Uterus (tissue), 4 donors: Measurements from ENCODE around the gene OR9Q1. TPM values are rescaled to one million over a fixed set of nuclear protein-coding genes. Genes with fewer than 3 reads are reported as not detected.

Experiments
- DNase-seq, 2 donors: peaks; one replicate each; pipeline ENCODE4 v3.0.0-alpha.2; 2019 to 2020
- H3K27ac ChIP-seq, 2 donors: fragments of 200-600 bp; sonication (generic); 1 replicate in 1 of 2; 2 replicates in 1 of 2; pipeline ENCODE4 v1.5.1; 2016 to 2018
- H3K27me3 ChIP-seq, 2 donors: fragments of 200-600 bp; sonication (generic); one replicate each; pipeline ENCODE4 v1.5.1; 2018 to 2019; ENCODE audit warnings: control low read depth in 1 of 2
- H3K36me3 ChIP-seq, 2 donors: fragments of 200-600 bp; sonication (generic); one replicate each; pipeline ENCODE4 v1.5.1; 2019; ENCODE audit warnings: control low read depth in 1 of 2
- H3K4me1 ChIP-seq, 2 donors: fragments of 200-600 bp; sonication (generic); one replicate each; pipeline ENCODE4 v1.5.1; 2018 to 2019; ENCODE audit warnings: control low read depth in 1 of 2
- H3K4me3 ChIP-seq, 2 donors: fragments of 200-600 bp; sonication (generic); 1 replicate in 1 of 2; 2 replicates in 1 of 2; pipeline ENCODE4 v1.5.1; 2018 to 2019; ENCODE audit warnings: mild to moderate bottlenecking in 1 of 2
- H3K9me3 ChIP-seq, 2 donors: fragments of 200-600 bp; sonication (generic); one replicate each; pipeline ENCODE4 v1.5.1; 2019; ENCODE audit warnings: control low read depth in 1 of 2
- CTCF ChIP-seq, 4 experiments: fragments of 200-600 bp in 2 of 4; fragments of 450-650 bp in 2 of 4; sonication (generic) in 2 of 4; IDR thresholded peaks; one replicate each; pipeline ENCODE4 v1.5.1; 2016 to 2019; ENCODE audit warnings: antibody characterized with exemption in 4 of 4, mild to moderate bottlenecking in 2 of 4, moderate library complexity in 1 of 4
- POLR2A ChIP-seq, 2 donors: fragments of 450-650 bp; IDR thresholded peaks; one replicate each; pipeline ENCODE4 v1.6.1; 2016; ENCODE audit warnings: antibody characterized with exemption in 2 of 2, mild to moderate bottlenecking in 1 of 2, moderate library complexity in 1 of 2
- intact Hi-C: fragments of 100-400 bp; cut with DNase I; formaldehyde crosslinking; loops from one replicate; pipeline ENCODE4 v1.15.1; 2023; ENCODE audit warnings: low total_unique reads
- total RNA-seq, 4 donors: library from RNA; depleted of rRNA in 3 of 4; stranded (reverse); fragments of >200 nt in 3 of 4; gene quantifications; one replicate each; pipeline versions ENCODE4 v1.1.0 to v1.2.4, GENCODE V29; 2014 to 2023
- donor health status: DM: yes; HTN: yes; CAD: no.

The OR9Q1 gene
- total RNA-seq, 4 donors from 2014 or later = not detected

DNA sequence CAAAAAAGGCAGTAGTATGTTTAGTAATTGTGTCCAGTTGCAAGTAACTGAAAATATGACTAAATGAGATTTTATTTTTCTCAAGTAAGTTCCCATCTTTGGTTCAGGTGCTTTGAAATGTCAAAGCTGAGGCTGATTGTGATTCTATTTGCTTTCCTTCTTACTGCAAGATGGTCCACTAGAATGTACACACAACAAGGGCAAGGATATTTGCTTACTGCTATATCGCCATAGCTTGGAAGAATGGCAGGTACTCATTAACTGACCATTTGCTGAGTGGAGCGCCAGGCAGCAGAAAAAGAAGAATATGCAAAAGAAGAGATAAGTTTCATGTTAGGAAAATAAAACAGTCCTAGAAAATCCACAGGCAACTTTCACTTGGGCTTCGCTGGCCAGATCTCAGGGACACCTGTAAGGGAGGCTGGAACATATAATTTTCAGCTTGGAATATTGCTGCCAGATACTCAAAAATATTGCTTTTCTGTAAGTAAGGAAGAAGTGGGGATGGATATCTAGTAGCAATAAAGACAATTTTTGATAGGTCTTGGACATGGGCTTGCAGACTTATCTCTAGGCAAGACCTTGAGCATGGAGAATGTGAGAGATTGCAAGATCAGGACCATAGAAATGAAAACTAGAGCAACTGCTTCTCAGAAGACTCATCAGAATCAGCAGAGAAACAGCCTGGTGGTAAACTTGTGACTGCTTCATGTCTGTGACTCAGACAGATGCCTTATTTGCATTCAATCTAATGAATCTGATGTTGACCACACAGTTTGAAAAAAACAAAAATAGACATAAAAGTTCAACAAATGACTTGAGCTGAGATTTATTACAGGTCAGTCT is 44.8 kb upstream of the OR9Q1 start:
- no peaks in the 10 kb centered on the region for H3K9me3 ChIP-seq
- no peaks in the 10 kb centered on the region for H3K4me1 ChIP-seq

GRCh38 chr11:57979532-57980079 is 44.1 kb upstream of the OR9Q1 start:
- Histone ChIP-seq H3K27ac (no peak overlapping the region), H3K4me3 (no peak overlapping the region), H3K9me3 (no peaks in the 10 kb centered on the region), H3K27me3 (no peaks in the 10 kb centered on the region), H3K36me3 (no peaks in the 10 kb centered on the region), H3K4me1 (no peaks in the 10 kb centered on the region)
- intact Hi-C loops = no loop called here
- no peak for DNase-seq
- TF ChIP-seq CTCF (IDR thresholded peaks at IDR 0.05) (no peak), POLR2A (IDR thresholded peaks at IDR 0.05) (no peak)

More for the DNA sequence above, 44.8 kb upstream of the OR9Q1 start:
- Histone ChIP-seq H3K36me3 (no peaks in the 10 kb centered on the region), H3K4me3 (no peak overlapping the region), H3K27me3 (no peaks in the 10 kb centered on the region), H3K27ac (no peak overlapping the region)
- intact Hi-C loops = no loop called here
- no peak for DNase-seq
- TF ChIP-seq CTCF (IDR thresholded peaks at IDR 0.05) (no peak), POLR2A (IDR thresholded peaks at IDR 0.05) (no peak)

GRCh38 chr11:57980201-57980600 is 43.5 kb upstream of the OR9Q1 start:
- no peak overlapping the region for H3K4me3 ChIP-seq
- intact Hi-C loops = no loop called here
- no peak overlapping the region for H3K27ac ChIP-seq
- H3K9me3 ChIP-seq = no peaks in the 10 kb centered on the region
- TF ChIP-seq POLR2A (IDR thresholded peaks at IDR 0.05) (no peak), CTCF (IDR thresholded peaks at IDR 0.05) (no peak)
- no peaks in the 10 kb centered on the region for H3K36me3 ChIP-seq
- DNase-seq = no peak
- no peaks in the 10 kb centered on the region for H3K4me1 ChIP-seq
- no peaks in the 10 kb centered on the region for H3K27me3 ChIP-seq

DNA sequence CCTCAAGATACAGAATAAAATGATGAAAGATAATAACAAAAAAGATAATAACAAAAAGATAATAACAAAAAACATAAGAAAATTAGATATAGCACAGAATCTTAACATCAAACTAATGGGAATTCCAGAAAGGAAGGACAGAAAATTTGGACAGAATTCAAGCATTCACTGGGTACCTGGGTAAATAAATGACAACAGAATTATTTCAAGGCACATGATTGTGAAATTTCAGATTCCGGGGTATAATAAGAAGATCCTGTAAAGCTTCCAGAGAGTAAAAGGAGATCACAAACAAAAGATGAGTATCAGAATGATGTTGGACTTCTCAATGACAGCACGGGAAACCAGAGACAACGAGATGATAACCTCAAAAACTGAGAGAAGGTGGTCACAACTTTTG is 42.1 kb upstream of the OR9Q1 start:
- Histone ChIP-seq H3K4me1 (no peaks in the 10 kb centered on the region), H3K27me3 (no peaks in the 10 kb centered on the region), H3K4me3 (no peak overlapping the region), H3K36me3 (no peaks in the 10 kb centered on the region), H3K27ac (no peak overlapping the region), H3K9me3 (no peaks in the 10 kb centered on the region)
- DNase-seq = no peak
- TF ChIP-seq CTCF (IDR thresholded peaks at IDR 0.05) (no peak), POLR2A (IDR thresholded peaks at IDR 0.05) (no peak)
- intact Hi-C loops = no loop called here

- DNase-seq = no peak
- no peaks in the 10 kb centered on the region for H3K36me3 ChIP-seq
- H3K9me3 ChIP-seq = no peaks in the 10 kb centered on the region
- no peak overlapping the region for H3K27ac ChIP-seq
- H3K4me1 ChIP-seq = no peaks in the 10 kb centered on the region
- no peak overlapping the region for H3K4me3 ChIP-seq
- TF ChIP-seq POLR2A (IDR thresholded peaks at IDR 0.05) (no peak), CTCF (IDR thresholded peaks at IDR 0.05) (no peak)
- H3K27me3 ChIP-seq = no peaks in the 10 kb centered on the region
- intact Hi-C loops = no loop called here
Measured at GRCh38 chr11:57982776-57983175, 40.9 kb upstream of the OR9Q1 start.
